K562 (cell line): ENCODE results near the gene WDR70.

Source experiments
- EGR1 ChIP-seq: fragments of 450-650 bp; conservative IDR thresholded peaks from 2 replicates; pipeline ENCODE4 v1.6.1; 2017; ENCODE audit warnings: mild to moderate bottlenecking
- L3MBTL2 ChIP-seq: fragments of 450-650 bp; IDR thresholded peaks from 2 replicates; pipeline ENCODE4 v1.6.1; 2016; ENCODE audit warnings: mild to moderate bottlenecking, moderate library complexity

DNA sequence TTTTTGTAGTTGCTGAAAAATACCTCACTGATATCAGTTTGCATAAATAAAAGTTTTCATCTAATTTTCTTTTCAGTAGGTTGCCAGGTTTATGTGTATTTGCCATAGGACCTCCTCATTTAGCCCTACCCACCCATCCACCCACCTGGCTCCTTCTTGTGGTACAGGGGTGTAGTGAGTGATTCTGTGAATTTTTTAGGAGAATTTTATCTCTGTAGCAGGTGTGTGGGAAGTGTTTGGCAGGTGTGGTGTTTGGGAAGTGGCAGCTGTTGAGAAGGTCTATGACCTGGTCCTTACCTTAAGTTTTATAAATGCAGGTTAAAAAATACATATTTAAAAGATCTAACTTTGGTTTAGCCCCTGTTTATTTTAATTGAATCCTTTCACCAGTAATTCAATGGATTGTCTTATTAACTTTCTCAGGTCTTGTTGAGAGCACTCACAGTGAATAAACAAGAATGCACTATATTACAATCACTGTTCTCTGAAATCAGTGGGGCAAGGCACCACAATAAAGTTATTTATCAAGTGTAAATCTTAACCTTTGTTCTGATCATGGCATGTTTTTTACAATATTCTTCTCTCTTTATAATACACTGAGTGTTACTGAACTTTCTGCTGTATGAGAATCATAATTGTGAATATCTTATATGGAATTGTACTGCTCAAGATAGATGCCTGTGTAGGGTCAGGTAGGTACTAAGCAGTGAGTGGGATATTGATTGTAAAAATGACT lies 189.1 kb downstream of the WDR70 start:
- no peak for TF ChIP-seq EGR1
- TF ChIP-seq L3MBTL2, result no peak
